Tibial nerve (tissue), 4 donors: ENCODE measurements around the gene GPR35.
"Not testable (repeated sequence)": the region's sequence is repeated elsewhere in the genome, so short reads cannot be mapped to it uniquely, and the experiment has no call there.

Experiments
- CTCF ChIP-seq, 5 experiments: fragments of 200-600 bp in 3 of 5; fragments of 450-650 bp in 2 of 5; sonication (generic) in 3 of 5; IDR thresholded peaks; one replicate each; pipeline ENCODE4 v1.5.1; 2016 to 2019; ENCODE audit warnings: antibody characterized with exemption in 5 of 5, mild to moderate bottlenecking in 3 of 5, moderate library complexity in 2 of 5
- EP300 ChIP-seq, 2 donors: sonication (generic); formaldehyde crosslinking; IDR thresholded peaks; one replicate each; pipeline ENCODE4 v1.6.1; 2017; ENCODE audit warnings: antibody characterized with exemption in 2 of 2, mild to moderate bottlenecking in 1 of 2
- POLR2A ChIP-seq, 2 donors: fragments of 450-650 bp; IDR thresholded peaks; one replicate each; pipeline ENCODE4 v1.6.1; 2017; ENCODE audit warnings: antibody characterized with exemption in 2 of 2, mild to moderate bottlenecking in 2 of 2, moderate library complexity in 2 of 2

- TF ChIP-seq POLR2A, CTCF, EP300 (IDR thresholded peaks at IDR 0.05): not testable (repeated sequence)
Observed at GRCh38 chr2:240678909-240679308, 53.6 kb downstream of the GPR35 start.
